Measurements from ENCODE around the gene C19orf33.

Gene C19orf33

GRCh38 chr19:38320969-38321339 lies 16.9 kb downstream of the C19orf33 start:
- Histone ChIP-seq H3K79me2 (ENCODE audit: low read length) (no peaks in the 10 kb centered on the region), H3K4me3 (ENCODE audit: low read length) (no peak overlapping the region), H3K4me1 (ENCODE audit: low read length) (peaks cover 15% of the 10 kb centered on the region), H2AFZ (ENCODE audit: low read depth, low read length) (no peak overlapping the region), H3K9ac (ENCODE audit: low read length) (no peak overlapping the region), H3K27ac (ENCODE audit: low read length) (no peak overlapping the region), H3K27me3 (ENCODE audit: low read depth, low read length) (peaks cover 13% of the 10 kb centered on the region), H3K9me3 (ENCODE audit: insufficient read depth, low read length) (no peaks in the 10 kb centered on the region), H3K36me3 (replicated peaks; ENCODE audit: low read depth, low read length) (no peaks in the 10 kb centered on the region), H3K4me2 (ENCODE audit: low read length) (no peak overlapping the region), H4K20me1 (ENCODE audit: insufficient read depth, low read length) (no peaks in the 10 kb centered on the region)
- TF ChIP-seq EZH2phosphoT487 (IDR thresholded peaks at IDR 0.05; ENCODE audit: low read depth) (no peak), CTCF (IDR thresholded peaks at IDR 0.05; ENCODE audit: low read depth, low read length) (no peak)

- Histone ChIP-seq H2AFZ (ENCODE audit: low read depth, low read length) (no peak overlapping the region), H4K20me1 (ENCODE audit: insufficient read depth, low read length) (no peaks in the 10 kb centered on the region), H3K9me3 (ENCODE audit: insufficient read depth, low read length) (no peaks in the 10 kb centered on the region), H3K9ac (ENCODE audit: low read length) (no peak overlapping the region), H3K4me3 (ENCODE audit: low read length) (no peak overlapping the region), H3K4me2 (ENCODE audit: low read length) (no peak overlapping the region), H3K27ac (ENCODE audit: low read length) (no peak overlapping the region), H3K79me2 (ENCODE audit: low read length) (no peaks in the 10 kb centered on the region), H3K27me3 (ENCODE audit: low read depth, low read length) (peaks cover 13% of the 10 kb centered on the region), H3K36me3 (replicated peaks; ENCODE audit: low read depth, low read length) (no peaks in the 10 kb centered on the region), H3K4me1 (ENCODE audit: low read length) (peaks cover 10% of the 10 kb centered on the region)
- TF ChIP-seq CTCF (IDR thresholded peaks at IDR 0.05; ENCODE audit: low read depth, low read length): no peak
- TF ChIP-seq EZH2phosphoT487 (IDR thresholded peaks at IDR 0.05; ENCODE audit: low read depth): no peak
Measured at GRCh38 chr19:38321646-38322196, 17.7 kb downstream of the C19orf33 start.

GRCh38 chr19:38323291-38323690 lies 19.2 kb downstream of the C19orf33 start:
- Histone ChIP-seq H3K4me2 (ENCODE audit: low read length) (no peak overlapping the region), H3K4me1 (ENCODE audit: low read length) (peaks cover 6% of the 10 kb centered on the region; the same call in 1 of the 2 replicates), H3K36me3 (replicated peaks; ENCODE audit: low read depth, low read length) (no peaks in the 10 kb centered on the region), H3K9ac (ENCODE audit: low read length) (no peak overlapping the region), H3K27me3 (ENCODE audit: low read depth, low read length) (peaks cover 13% of the 10 kb centered on the region), H3K27ac (ENCODE audit: low read length) (no peak overlapping the region), H3K4me3 (ENCODE audit: low read length) (no peak overlapping the region), H4K20me1 (ENCODE audit: insufficient read depth, low read length) (no peaks in the 10 kb centered on the region), H3K9me3 (ENCODE audit: insufficient read depth, low read length) (no peaks in the 10 kb centered on the region), H3K79me2 (ENCODE audit: low read length) (no peaks in the 10 kb centered on the region), H2AFZ (ENCODE audit: low read depth, low read length) (no peak overlapping the region)
- TF ChIP-seq EZH2phosphoT487 (IDR thresholded peaks at IDR 0.05; ENCODE audit: low read depth): no peak
- TF ChIP-seq CTCF (IDR thresholded peaks at IDR 0.05; ENCODE audit: low read depth, low read length): no peak

- no peaks in the 10 kb centered on the region for H4K20me1 ChIP-seq (ENCODE audit: insufficient read depth, low read length)
- peaks cover 4% of the 10 kb centered on the region for H3K27me3 ChIP-seq (ENCODE audit: low read depth, low read length)
- H3K36me3 ChIP-seq (replicated peaks; ENCODE audit: low read depth, low read length): no peaks in the 10 kb centered on the region
- H3K9me3 ChIP-seq (ENCODE audit: insufficient read depth, low read length): no peaks in the 10 kb centered on the region
- no peaks in the 10 kb centered on the region for H3K79me2 ChIP-seq (ENCODE audit: low read length)
- no peak overlapping the region for H3K27ac ChIP-seq (ENCODE audit: low read length)
- H3K4me3 ChIP-seq (ENCODE audit: low read length): no peak overlapping the region
- no peak overlapping the region for H3K9ac ChIP-seq (ENCODE audit: low read length)
- H3K4me2 ChIP-seq (ENCODE audit: low read length): no peak overlapping the region
- peaks cover 6% of the 10 kb centered on the region; the same call in 1 of the 2 replicates for H3K4me1 ChIP-seq (ENCODE audit: low read length)
- TF ChIP-seq EZH2phosphoT487 (IDR thresholded peaks at IDR 0.05; ENCODE audit: low read depth): no peak
- TF ChIP-seq CTCF (IDR thresholded peaks at IDR 0.05; ENCODE audit: low read depth, low read length): no peak
- no peak overlapping the region for H2AFZ ChIP-seq (ENCODE audit: low read depth, low read length)
Measured at GRCh38 chr19:38324431-38324830, 20.4 kb downstream of the C19orf33 start.
